ENCODE results near the gene ZNF486.

GRCh38 chr19:20182222-20182785, 15.3 kb downstream of the ZNF486 start:
- TF ChIP-seq CTCF (IDR thresholded peaks at IDR 0.05; ENCODE audit: insufficient read depth, low read length, poor library complexity, severe bottlenecking) (no peak), EZH2phosphoT487 (conservative IDR thresholded peaks at IDR 0.05; ENCODE audit: low read length) (no peak)

Data from SU-DHL-6 (cell line).